Neuronal stem cell (in vitro differentiated cells): ENCODE results near the gene FILIP1L.

ENCODE experiments used
- DNase-seq: peaks from one replicate; pipeline ENCODE4 v3.0.0-alpha.2; 2013; ENCODE audit warnings: low spot score
- H2AFZ ChIP-seq: one replicate; pipeline ENCODE4 v1.6.1; 2013; ENCODE audit warnings: mild to moderate bottlenecking, low read length, inconsistent platforms
- H2AK5ac ChIP-seq: 2 replicates; pipeline ENCODE4 v1.6.1; 2013; ENCODE audit warnings: low read depth, mild to moderate bottlenecking, inconsistent platforms, low read length, moderate library complexity, mixed read lengths
- H2BK120ac ChIP-seq: 2 replicates; pipeline ENCODE4 v1.6.1; 2013; ENCODE audit warnings: low read depth, mild to moderate bottlenecking, inconsistent platforms, low read length, moderate library complexity, mixed read lengths
- H2BK12ac ChIP-seq: one replicate; pipeline ENCODE4 v1.6.1; 2013; ENCODE audit warnings: low read length, inconsistent platforms
- H2BK15ac ChIP-seq: 2 replicates; pipeline ENCODE4 v1.6.1; 2013; ENCODE audit warnings: mild to moderate bottlenecking, low read length, inconsistent platforms, mixed read lengths
- H2BK5ac ChIP-seq: one replicate; pipeline ENCODE4 v1.6.1; 2013; ENCODE audit warnings: inconsistent platforms, mild to moderate bottlenecking, low read length, moderate library complexity
- H3K14ac ChIP-seq: one replicate; pipeline ENCODE4 v1.6.1; 2013; ENCODE audit warnings: low read length, inconsistent platforms
- H3K18ac ChIP-seq: 2 replicates; pipeline ENCODE4 v1.6.1; 2013; ENCODE audit warnings: low read length, inconsistent platforms
- H3K23ac ChIP-seq: 2 replicates; pipeline ENCODE4 v1.6.1; 2013; ENCODE audit warnings: low read depth, mild to moderate bottlenecking, mixed read lengths, low read length, inconsistent platforms; ENCODE audit not compliant: poor library complexity
- H3K27ac ChIP-seq: replicated peaks from 3 replicates; pipeline ENCODE4 v1.5.1; 2013; ENCODE audit warnings: low read length, inconsistent platforms
- H3K27me3 ChIP-seq, 3 experiments: 2 replicates each; pipeline ENCODE4 v1.6.1; 2013; ENCODE audit warnings: low read length in 3 of 3, mild to moderate bottlenecking in 2 of 3, inconsistent platforms in 1 of 3, low read depth in 1 of 3, mixed read lengths in 1 of 3, moderate library complexity in 1 of 3; ENCODE audit not compliant: control insufficient read depth in 3 of 3, insufficient read depth in 3 of 3
- H3K36me3 ChIP-seq, 2 donors: replicated peaks in 1 of 2; 2 replicates each; pipeline ENCODE4 v1.6.1; 2013; ENCODE audit warnings: low read length in 2 of 2; ENCODE audit not compliant: control insufficient read depth in 2 of 2, insufficient read depth in 2 of 2
- H3K4ac ChIP-seq: 2 replicates; pipeline ENCODE4 v1.6.1; 2013; ENCODE audit warnings: inconsistent platforms, mild to moderate bottlenecking, low read length, moderate library complexity
- H3K4me1 ChIP-seq, 2 donors: 1 replicate in 1 of 2; 2 replicates in 1 of 2; pipeline ENCODE4 v1.6.1; 2013; ENCODE audit warnings: low read length in 2 of 2, low read depth in 1 of 2; ENCODE audit not compliant: control insufficient read depth in 2 of 2, insufficient read depth in 1 of 2
- H3K4me2 ChIP-seq: one replicate; pipeline ENCODE4 v1.6.1; 2013; ENCODE audit warnings: mild to moderate bottlenecking, low read length, inconsistent platforms; ENCODE audit not compliant: insufficient read depth, poor library complexity, severe bottlenecking
- H3K4me3 ChIP-seq, 2 donors: 2 replicates each; pipeline ENCODE4 v1.5.1; 2013; ENCODE audit warnings: low read length in 2 of 2, mild to moderate bottlenecking in 2 of 2, inconsistent platforms in 1 of 2, moderate library complexity in 1 of 2
- H3K79me1 ChIP-seq: one replicate; pipeline ENCODE4 v1.6.1; 2013; ENCODE audit warnings: low read depth, mild to moderate bottlenecking, inconsistent platforms, low read length, moderate library complexity
- H3K9ac ChIP-seq: one replicate; pipeline ENCODE4 v1.6.1; 2013; ENCODE audit warnings: mild to moderate bottlenecking, low read depth, low read length, inconsistent platforms; ENCODE audit not compliant: poor library complexity
- H3K9me3 ChIP-seq, 2 donors: replicated peaks in 1 of 2; 2 replicates each; pipeline versions ENCODE3 to v1.6.1; 2013; ENCODE audit warnings: low read length in 2 of 2, mild to moderate bottlenecking in 2 of 2, inconsistent platforms in 1 of 2, low read depth in 1 of 2, mixed read lengths in 1 of 2, moderate library complexity in 1 of 2; ENCODE audit not compliant: control insufficient read depth in 2 of 2, insufficient read depth in 1 of 2
- H4K8ac ChIP-seq: one replicate; pipeline ENCODE4 v1.6.1; 2013; ENCODE audit warnings: low read depth, mild to moderate bottlenecking, inconsistent platforms, low read length, moderate library complexity
- H4K91ac ChIP-seq: one replicate; pipeline ENCODE4 v1.6.1; 2013; ENCODE audit warnings: low read length, low read depth, mild to moderate bottlenecking, inconsistent platforms; ENCODE audit not compliant: poor library complexity
- WGBS, 2 donors: extraction: QIAGEN DNeasy Blood & Tissue Kit; methylation state at CpG; one replicate each; pipeline ENCODE4 v1.1.7; 2013; ENCODE audit warnings: missing lambda C conversion rate in 2 of 2, mixed read lengths in 1 of 2; ENCODE audit not compliant: insufficient read length in 2 of 2, insufficient replicate concordance in 1 of 2; ENCODE audit errors: extremely low coverage in 2 of 2; 5-methylcytosine and 5-hydroxymethylcytosine counted together

FILIP1L gene

DNA sequence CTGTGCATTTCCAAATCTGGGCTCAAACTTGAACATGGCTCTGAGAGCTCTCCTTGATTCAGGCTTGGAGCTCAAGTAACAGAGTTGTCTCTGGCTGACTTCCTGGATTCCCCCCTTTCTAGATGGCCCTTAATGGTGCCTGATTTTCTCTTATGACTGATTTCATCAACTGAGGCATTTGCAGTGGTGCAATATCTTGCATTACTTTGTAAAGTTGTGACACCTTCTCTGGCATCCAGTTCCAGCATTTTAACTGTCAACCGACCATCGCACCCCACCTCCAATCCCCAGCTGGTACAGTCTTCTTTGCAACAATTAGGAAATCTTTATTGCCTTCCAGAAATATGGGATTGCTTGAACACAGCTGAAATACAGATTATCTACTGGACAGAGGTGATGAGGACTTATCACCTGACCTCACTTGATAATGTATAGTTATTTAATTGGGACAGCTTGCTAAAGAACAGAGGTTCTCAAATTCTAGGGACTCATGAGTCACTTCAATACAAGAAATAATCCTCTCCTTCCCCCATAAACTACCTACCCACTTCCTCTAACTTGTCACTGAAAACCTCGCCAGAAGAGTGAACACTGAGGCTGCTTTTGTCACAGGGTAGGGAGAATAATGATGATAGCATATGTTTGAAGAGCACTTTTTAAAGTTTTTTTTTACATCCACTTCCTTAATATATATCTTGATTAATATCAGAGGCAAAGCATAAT, 41.8 kb downstream of the FILIP1L start:
- H4K8ac ChIP-seq, result no peak overlapping the region

DNA sequence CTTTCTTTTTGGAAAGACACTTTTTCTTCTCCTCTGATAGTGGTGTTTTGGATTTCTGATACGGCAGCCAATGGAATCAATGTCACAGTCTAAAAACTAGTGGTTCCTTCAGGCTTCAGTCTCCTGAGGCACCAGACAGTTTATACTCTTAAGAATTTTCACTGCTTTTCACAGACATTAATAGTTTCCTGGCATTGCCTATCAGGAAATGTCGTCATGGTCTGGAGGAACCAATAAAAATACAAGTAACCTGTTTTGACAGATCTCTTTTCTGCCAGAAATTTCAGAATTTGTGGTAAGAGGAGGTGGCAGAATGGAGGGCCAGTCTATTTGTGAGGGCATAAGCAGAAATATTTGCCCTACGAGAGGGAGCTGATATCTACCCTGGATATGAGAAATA, 44.8 kb downstream of the FILIP1L start:
- H3K4me3 ChIP-seq, result no peak overlapping the region
- H2AK5ac ChIP-seq, result no peak overlapping the region
- H3K23ac ChIP-seq, result no peak overlapping the region
- H4K91ac ChIP-seq, result no peak overlapping the region
- no peak overlapping the region for H2BK120ac ChIP-seq
- no peaks in the 10 kb centered on the region for H3K36me3 ChIP-seq
- WGBS, 2 donors, result no CpG with 5 or more reads among the region's 3 CpGs
- H3K9ac ChIP-seq, result no peak overlapping the region
- H3K27me3 ChIP-seq, result no peaks in the 10 kb centered on the region
- no peak overlapping the region for H3K27ac ChIP-seq
- H2BK15ac ChIP-seq, result no peak overlapping the region
- no peak overlapping the region for H2AFZ ChIP-seq
- no peak overlapping the region for H3K4ac ChIP-seq
- H2BK5ac ChIP-seq, result no peak overlapping the region
- peaks cover 0 to 18% of the 10 kb centered on the region in 2 donors for H3K9me3 ChIP-seq
- no peak overlapping the region for H3K14ac ChIP-seq
- H3K18ac ChIP-seq, result no peak overlapping the region
- H4K8ac ChIP-seq, result no peak overlapping the region
- no peaks in the 10 kb centered on the region for H3K79me1 ChIP-seq
- H3K4me2 ChIP-seq, result no peak overlapping the region
- DNase-seq, result no peak
- no peak overlapping the region for H2BK12ac ChIP-seq
- H3K4me1 ChIP-seq, result peaks cover 3 to 4% of the 10 kb centered on the region in 2 donors

More for the DNA sequence above, 41.8 kb downstream of the FILIP1L start:
- no CpG with 5 or more reads among the region's 3 CpGs for WGBS, 2 donors
- no peak overlapping the region for H3K27ac ChIP-seq
- H2BK5ac ChIP-seq, result no peak overlapping the region
- no peak for DNase-seq
- no peak overlapping the region for H2AK5ac ChIP-seq
- no peak overlapping the region for H3K9ac ChIP-seq
- H4K91ac ChIP-seq, result no peak overlapping the region
- no peak overlapping the region for H2BK15ac ChIP-seq
- no peak overlapping the region for H2BK12ac ChIP-seq
- H3K27me3 ChIP-seq, result no peaks in the 10 kb centered on the region
- H3K4me3 ChIP-seq, result no peak overlapping the region
- no peak overlapping the region for H2BK120ac ChIP-seq
- no peak overlapping the region for H3K4ac ChIP-seq
- H3K14ac ChIP-seq, result no peak overlapping the region
- peaks cover 0 to 18% of the 10 kb centered on the region in 2 donors for H3K9me3 ChIP-seq
- H2AFZ ChIP-seq, result no peak overlapping the region
- H3K4me1 ChIP-seq, result peaks cover 4 to 15% of the 10 kb centered on the region in 2 donors
- H3K23ac ChIP-seq, result no peak overlapping the region
- no peaks in the 10 kb centered on the region for H3K79me1 ChIP-seq
- H3K4me2 ChIP-seq, result no peak overlapping the region
- H3K18ac ChIP-seq, result no peak overlapping the region
- no peaks in the 10 kb centered on the region for H3K36me3 ChIP-seq

DNA sequence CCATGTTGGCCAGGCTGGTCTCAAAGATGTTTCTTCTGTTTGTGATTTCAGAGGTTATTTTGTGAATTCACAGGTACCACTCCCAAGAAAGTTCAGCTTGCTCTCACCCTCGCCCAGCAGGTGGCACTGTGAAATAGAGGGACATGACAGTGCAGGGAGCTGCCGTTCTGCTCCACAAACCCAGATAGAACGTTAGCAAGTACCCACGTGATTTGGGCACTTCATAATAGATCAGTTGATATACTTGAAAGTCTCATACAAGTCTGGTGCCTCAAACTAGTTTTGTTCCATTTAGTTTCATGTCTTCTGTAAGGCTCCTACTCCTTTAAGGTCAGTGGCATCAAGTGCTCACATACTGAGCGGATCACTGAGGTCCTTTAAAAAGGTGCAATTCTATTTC, 45.5 kb downstream of the FILIP1L start:
- Histone ChIP-seq H3K9me3 (peaks cover 0 to 18% of the 10 kb centered on the region in 2 donors), H3K4ac (no peak overlapping the region), H3K14ac (no peak overlapping the region), H4K91ac (no peak overlapping the region), H3K27ac (no peak overlapping the region), H2BK15ac (no peak overlapping the region), H3K36me3 (no peaks in the 10 kb centered on the region), H3K79me1 (no peaks in the 10 kb centered on the region), H3K18ac (no peak overlapping the region), H2AFZ (no peak overlapping the region), H3K4me3 (no peak overlapping the region), H3K9ac (no peak overlapping the region), H2BK12ac (no peak overlapping the region), H2AK5ac (no peak overlapping the region), H3K4me2 (no peak overlapping the region), H3K27me3 (no peaks in the 10 kb centered on the region), H2BK120ac (no peak overlapping the region), H2BK5ac (no peak overlapping the region), H3K4me1 (peaks cover 0 to 2% of the 10 kb centered on the region in 2 donors), H3K23ac (no peak overlapping the region), H4K8ac (no peak overlapping the region)
- no CpG with 5 or more reads among the region's 5 CpGs for WGBS, 2 donors
- peak; percentile 51 for DNase-seq

DNA sequence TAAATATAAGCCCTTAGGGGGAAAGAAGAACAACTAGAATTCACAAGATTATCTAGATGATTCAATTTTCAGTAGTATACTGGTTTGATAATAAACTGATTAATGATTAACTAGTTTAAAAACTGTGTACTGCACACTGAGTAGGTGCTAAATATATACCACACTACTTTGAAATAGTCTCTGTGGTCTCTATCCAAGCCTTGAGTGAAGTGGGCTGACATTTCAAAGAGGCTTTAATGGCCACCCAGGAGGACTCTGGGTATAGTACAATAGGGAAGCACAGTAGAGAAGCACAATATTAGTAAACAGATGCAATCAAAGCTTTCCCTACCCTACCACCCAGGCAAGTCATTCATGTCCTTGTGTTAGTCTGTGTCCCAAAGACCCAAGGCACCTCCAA, 46.7 kb downstream of the FILIP1L start:
- Histone ChIP-seq H2BK120ac (no peak overlapping the region), H3K9me3 (peaks cover 0 to 18% of the 10 kb centered on the region in 2 donors), H3K79me1 (no peaks in the 10 kb centered on the region), H4K8ac (no peak overlapping the region), H3K4me3 (no peak overlapping the region), H3K27ac (no peak overlapping the region), H2BK15ac (no peak overlapping the region), H3K4me1 (no peaks in the 10 kb centered on the region), H3K9ac (no peak overlapping the region), H2AK5ac (no peak overlapping the region), H2BK12ac (no peak overlapping the region), H3K23ac (no peak overlapping the region), H3K27me3 (no peaks in the 10 kb centered on the region), H2BK5ac (no peak overlapping the region), H3K18ac (no peak overlapping the region), H2AFZ (no peak overlapping the region), H3K14ac (no peak overlapping the region), H4K91ac (no peak overlapping the region), H3K36me3 (no peaks in the 10 kb centered on the region), H3K4me2 (no peak overlapping the region), H3K4ac (no peak overlapping the region)
- no peak for DNase-seq
